ENCODE results near the gene MC1R. TPM values are rescaled to one million over a fixed set of nuclear protein-coding genes. Genes with fewer than 3 reads are reported as not detected.

MC1R gene
- total and polyA plus RNA-seq, 2 of the 8 experiments (the other 6 are each of a cell fraction or from before 2014, with no cell fraction given), result 2.2 to 2.9 TPM

DNA sequence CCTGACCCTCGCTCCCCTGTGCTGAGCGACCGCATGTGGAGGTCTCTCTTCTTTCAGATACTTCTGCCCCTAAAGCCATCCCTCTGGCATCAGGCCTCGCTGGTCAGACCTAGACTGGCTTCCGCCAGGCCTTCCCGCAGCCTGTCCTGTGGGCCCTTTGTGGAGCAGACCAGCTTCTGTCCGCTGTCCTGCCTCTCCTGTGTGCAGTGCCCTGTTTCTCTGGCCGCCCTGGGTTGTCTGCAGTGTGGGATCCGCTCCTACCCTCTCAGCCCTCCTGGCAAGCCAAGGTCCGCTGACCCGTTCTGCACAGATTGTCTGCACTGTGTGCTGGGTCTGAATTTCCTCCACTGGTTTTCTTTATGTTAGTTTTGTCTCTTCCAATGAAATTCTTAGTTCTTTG lies 21.5 kb upstream of the MC1R start:
- Histone ChIP-seq H2BK120ac (replicated peaks; ENCODE audit: low read depth, low read length) (no peak overlapping the region), H3K36me3 (ENCODE audit: control insufficient read depth in 2 of 4, insufficient read depth in 4 of 4, low read length in 3 of 4) (peaks cover 5 to 35% (median 22%) of the 10 kb centered on the region in 4 experiments; a peak in 6 of 8 replicates), H3K27ac (ENCODE audit: low read depth, low read length) (no peak overlapping the region), H2BK15ac (ENCODE audit: low read length) (no peak overlapping the region), H4K5ac (ENCODE audit: insufficient read length, low read depth, low read length) (no peak overlapping the region), H3K4ac (replicated peaks; ENCODE audit: insufficient read length, low read depth, low read length) (no peak overlapping the region), H3K4me2 (ENCODE audit: insufficient read depth in 1 of 2, low read depth in 2 of 2, low read length in 2 of 2) (no peak overlapping the region), H3K79me2 (ENCODE audit: control insufficient read depth in 1 of 2, insufficient read depth in 2 of 2, low read length in 2 of 2) (no peaks in the 10 kb centered on the region), H3K4me3 (ENCODE audit: extremely low read depth in 1 of 4, insufficient read depth in 2 of 4, low read depth in 3 of 4, low read length in 4 of 4) (no peak overlapping the region), H3K9me3 (ENCODE audit: insufficient read depth in 2 of 2, low read depth in 1 of 2, low read length in 1 of 2) (no peaks in the 10 kb centered on the region), H3K23me2 (ENCODE audit: low read depth, low read length) (no peaks in the 10 kb centered on the region), H3K79me1 (ENCODE audit: low read depth, low read length) (no peaks in the 10 kb centered on the region), H3K9ac (replicated peaks in 1 of 4; ENCODE audit: extremely low read depth in 1 of 4, low read depth in 3 of 4, low read length in 3 of 4) (no peak overlapping the region), H3K23ac (ENCODE audit: insufficient read length) (no peak overlapping the region), H4K20me1 (replicated peaks in 1 of 2; ENCODE audit: control insufficient read depth in 1 of 2, insufficient read depth in 2 of 2, low read length in 2 of 2) (peaks cover 5 to 17% of the 10 kb centered on the region in 2 experiments), H4K91ac (replicated peaks; ENCODE audit: insufficient read length, low read length) (no peak overlapping the region), H2BK12ac (ENCODE audit: low read depth, low read length) (no peak overlapping the region), H2BK20ac (ENCODE audit: low read length) (no peak overlapping the region), H2BK5ac (ENCODE audit: low read depth, low read length) (no peak overlapping the region), H2AK5ac (ENCODE audit: low read depth, low read length) (no peak overlapping the region), H2AFZ (ENCODE audit: low read length) (no peak overlapping the region), H3K14ac (ENCODE audit: insufficient read length) (no peak overlapping the region), H3K4me1 (replicated peaks in 1 of 4; ENCODE audit: control insufficient read depth in 3 of 4, insufficient read depth in 4 of 4, low read length in 3 of 4) (no peaks in the 10 kb centered on the region), H3K18ac (ENCODE audit: extremely low read depth, low read length) (no peak overlapping the region), H3K27me3 (replicated peaks in 1 of 4; ENCODE audit: control insufficient read depth in 3 of 4, extremely low read depth in 1 of 4, insufficient read depth in 3 of 4, low read length in 3 of 4) (no peaks in the 10 kb centered on the region), H4K8ac (ENCODE audit: extremely low read depth, insufficient read depth, low read length) (no peak overlapping the region), H3K56ac (replicated peaks; ENCODE audit: insufficient read length, low read depth, low read length) (no peak overlapping the region)
- 93% methylated on average over 8 of the region's 11 CpGs; no CpG with 5 or more reads in 1 of the 2 experiments for WGBS, 2 experiments (ENCODE audit: extremely low coverage in 1 of 2, insufficient coverage in 1 of 2, insufficient read length in 1 of 2, insufficient replicate concordance in 2 of 2, low coverage in 1 of 2, low lambda C conversion rate in 2 of 2, missing lambda C conversion rate in 1 of 2)
- DNase-seq (ENCODE audit: low read depth in 1 of 2, low spot score in 2 of 2), result no peak
- no peak for FAIRE-seq
- CTCF ChIA-PET (ENCODE audit: partially characterized antibody), result interaction anchor here (0.7 to 4.9 kb wide), 2 partner anchors 13 to 22 kb away, joined by 3 to 41 read pairs; partner anchors contain the start of gene MC1R
- POLR2A ChIA-PET (ENCODE audit: partially characterized antibody), result interaction anchor here (1.0 to 1.4 kb wide), 2 partner anchors 23 to 25 kb away, joined by 3 to 4 read pairs; partner anchors contain the start of gene TUBB3
- no peak for TF ChIP-seq GABPA (IDR thresholded peaks at IDR 0.05; ENCODE audit: borderline replicate concordance, insufficient read depth, low read length)
- TF ChIP-seq CBX5 (IDR thresholded peaks at IDR 0.05; ENCODE audit: low read depth, low read length), result no peak
- TF ChIP-seq RFX5 (IDR thresholded peaks at IDR 0.05; ENCODE audit: borderline replicate concordance, low read depth, low read length), result no peak
- no peak for TF ChIP-seq CHD2 (IDR thresholded peaks at IDR 0.05; ENCODE audit: low read length)
- TF ChIP-seq CREB1 (IDR thresholded peaks at IDR 0.05), result no peak
- TF ChIP-seq JUN (IDR thresholded peaks at IDR 0.05; ENCODE audit: low read depth, low read length), result no peak
- TF ChIP-seq SUZ12 (IDR thresholded peaks at IDR 0.05; ENCODE audit: low read length), result no peak
- no peak for TF ChIP-seq POLR2A (IDR thresholded peaks at IDR 0.05; ENCODE audit: control extremely low read depth in 1 of 2, low read depth in 2 of 2, low read length in 2 of 2)
- no peak for TF ChIP-seq SAP30 (IDR thresholded peaks at IDR 0.05; ENCODE audit: insufficient read depth, insufficient replicate concordance, low read length)
